HG03565 (cell line): ENCODE results near the gene COX6A2.

ENCODE experiments used
- ATAC-seq: cut with Tn5 transposase; IDR thresholded peaks from one replicate; pipeline ENCODE4 v1.9.1; 2021; ENCODE audit warnings: mild to moderate bottlenecking, moderate library complexity; ENCODE audit not compliant: unreplicated experiment

The COX6A2 gene

DNA sequence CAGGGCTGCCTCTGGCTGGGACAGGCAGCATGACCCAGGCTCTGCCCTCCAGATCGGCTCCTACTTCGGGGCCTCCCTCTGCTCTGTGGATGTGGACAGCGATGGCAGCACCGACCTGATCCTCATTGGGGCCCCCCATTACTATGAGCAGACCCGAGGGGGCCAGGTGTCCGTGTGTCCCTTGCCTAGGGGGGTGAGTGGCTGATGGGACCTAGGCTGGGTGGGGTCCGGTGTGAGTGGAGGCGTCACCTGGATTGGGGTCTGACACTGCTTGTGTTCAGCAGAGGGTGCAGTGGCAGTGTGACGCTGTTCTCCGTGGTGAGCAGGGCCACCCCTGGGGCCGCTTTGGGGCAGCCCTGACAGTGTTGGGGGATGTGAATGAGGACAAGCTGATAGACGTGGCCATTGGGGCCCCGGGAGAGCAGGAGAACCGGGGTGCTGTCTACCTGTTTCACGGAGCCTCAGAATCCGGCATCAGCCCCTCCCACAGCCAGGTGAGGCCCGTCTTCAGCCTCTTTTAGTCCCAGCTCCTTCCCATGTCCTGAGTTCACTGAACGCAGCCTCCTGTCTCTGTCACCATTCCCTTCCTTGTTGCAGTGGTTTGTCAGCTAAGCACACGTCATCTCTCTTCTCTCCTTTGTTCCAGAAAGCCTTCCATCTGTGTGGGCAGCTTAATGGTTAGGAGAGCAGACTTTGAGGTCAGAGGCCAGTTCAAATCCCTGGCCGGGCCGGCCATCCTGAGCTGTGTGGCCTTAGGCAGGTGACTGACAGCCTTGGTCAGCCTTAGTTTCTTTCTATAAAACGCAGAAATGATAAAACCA lies 16.9 kb downstream of the COX6A2 start:
- no peak for ATAC-seq

- no peak for ATAC-seq
Observed at GRCh38 chr16:31410082-31410481, 18.1 kb downstream of the COX6A2 start.

- no peak for ATAC-seq
Observed at GRCh38 chr16:31409433-31409832, 18.7 kb downstream of the COX6A2 start.

DNA sequence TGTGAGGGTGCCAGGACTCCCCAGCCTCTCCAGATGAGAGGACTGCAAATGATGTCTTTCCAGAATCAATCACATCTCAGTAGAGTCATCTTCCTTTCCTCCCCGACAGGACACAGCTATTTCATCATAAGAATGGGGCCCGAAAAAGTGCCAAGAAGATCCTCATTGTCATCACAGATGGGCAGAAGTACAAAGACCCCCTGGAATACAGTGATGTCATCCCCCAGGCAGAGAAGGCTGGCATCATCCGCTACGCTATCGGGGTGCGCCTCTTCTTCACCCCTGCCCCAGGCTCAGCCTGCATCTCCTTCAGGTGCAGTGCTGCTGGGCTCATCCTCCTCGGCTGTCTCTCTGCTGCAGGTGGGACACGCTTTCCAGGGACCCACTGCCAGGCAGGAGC lies 20.8 kb downstream of the COX6A2 start:
- ATAC-seq = no peak

- ATAC-seq = no peak
Observed at GRCh38 chr16:31404353-31405064, 23.7 kb downstream of the COX6A2 start.

DNA sequence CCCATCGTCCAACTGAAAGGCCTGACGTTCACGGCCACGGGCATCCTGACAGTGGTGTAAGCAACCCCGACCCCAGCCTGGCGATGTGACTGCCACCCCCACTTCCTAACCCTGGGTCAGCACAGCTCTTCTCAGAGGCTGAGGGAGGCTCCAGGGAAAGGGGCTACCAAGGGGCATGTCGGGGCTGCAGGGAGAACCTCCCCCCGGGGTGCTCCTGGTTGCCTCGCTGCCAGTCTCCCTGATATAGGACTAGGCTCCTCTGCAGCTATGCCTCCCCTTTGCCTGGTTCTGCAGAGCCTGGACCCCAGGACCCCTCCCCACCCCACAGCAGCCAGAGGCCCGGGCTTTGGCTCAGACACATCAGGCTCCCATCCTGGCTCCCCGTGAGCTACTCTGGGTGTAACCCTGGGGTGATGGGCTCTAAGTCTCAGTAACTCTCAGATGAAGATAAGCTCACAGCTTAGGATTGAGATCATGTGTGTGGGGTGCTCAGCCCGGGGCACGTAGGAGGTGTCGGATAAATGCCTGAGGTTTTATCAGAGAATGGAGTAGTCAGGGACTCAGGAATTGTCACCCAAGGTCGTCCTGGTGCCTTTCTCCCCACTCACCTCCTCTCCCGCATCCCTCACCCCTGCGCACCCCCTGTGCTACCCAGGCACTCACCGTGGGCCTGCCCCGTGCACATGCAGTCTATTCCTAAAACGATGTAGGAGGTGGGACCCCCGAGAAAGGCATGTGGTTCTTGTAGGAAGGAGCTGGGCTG lies 24.4 kb downstream of the COX6A2 start:
- no peak for ATAC-seq

- ATAC-seq = no peak
Observed at GRCh38 chr16:31402687-31403086, 25.5 kb downstream of the COX6A2 start.

DNA sequence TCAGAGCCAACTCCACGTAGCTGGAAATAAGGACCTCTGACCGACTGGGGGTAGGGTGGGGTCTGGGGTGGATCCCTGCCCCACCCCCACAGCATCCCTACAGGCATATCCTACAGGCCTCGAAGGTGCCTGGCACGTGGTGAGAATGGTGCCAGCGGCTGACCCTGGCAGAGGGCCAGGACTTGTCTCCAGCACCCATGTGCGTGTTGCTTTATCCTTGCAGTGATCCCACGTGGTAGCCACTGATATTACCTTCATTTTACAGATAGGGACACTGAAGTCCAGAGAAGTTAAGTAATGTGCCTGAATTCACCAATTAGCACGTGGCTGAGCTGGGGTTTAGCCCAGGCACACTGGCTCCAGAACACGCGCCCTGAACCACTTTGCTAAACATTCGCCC lies 26.7 kb downstream of the COX6A2 start:
- ATAC-seq = no peak

DNA sequence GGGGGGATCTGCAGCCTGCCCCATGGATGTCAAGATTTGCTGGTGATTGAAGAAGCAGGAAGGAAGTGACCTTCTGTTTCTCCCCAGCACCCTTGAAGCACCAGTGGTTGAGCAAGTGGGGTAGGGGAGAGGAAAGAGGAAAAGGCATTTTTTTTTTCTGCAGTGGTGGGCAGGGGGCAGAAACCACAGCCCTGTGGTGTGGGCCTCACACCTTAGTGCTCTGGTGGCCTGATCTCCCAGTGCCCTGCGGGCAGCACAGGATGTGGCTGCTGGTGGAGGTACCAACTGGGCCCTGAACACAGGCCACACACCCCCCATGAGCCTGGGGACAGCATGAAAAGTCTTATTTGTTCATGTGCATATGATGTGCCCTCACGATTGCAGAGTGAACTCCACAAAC lies 28.0 kb downstream of the COX6A2 start:
- no peak for ATAC-seq

DNA sequence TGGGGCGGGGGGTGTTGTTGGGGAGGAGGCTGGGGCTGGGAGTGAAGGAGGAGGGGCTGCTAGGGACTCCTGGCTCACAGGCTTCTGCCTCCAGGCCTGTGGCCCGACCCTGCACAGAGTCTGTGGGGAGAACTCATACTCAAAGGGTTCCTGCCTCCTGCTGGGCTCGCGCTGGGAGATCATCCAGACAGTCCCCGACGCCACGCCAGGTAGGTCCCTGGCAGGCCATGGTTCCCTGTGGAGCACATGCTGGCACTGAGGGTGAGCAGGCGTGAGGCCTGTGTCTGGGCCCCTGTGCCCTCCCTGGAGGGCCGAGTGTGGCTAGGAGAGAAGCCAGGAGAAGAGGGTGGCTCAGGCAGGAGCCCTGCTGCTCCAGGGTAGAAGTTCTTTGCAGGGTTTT lies 30.5 kb downstream of the COX6A2 start:
- ATAC-seq = no peak

DNA sequence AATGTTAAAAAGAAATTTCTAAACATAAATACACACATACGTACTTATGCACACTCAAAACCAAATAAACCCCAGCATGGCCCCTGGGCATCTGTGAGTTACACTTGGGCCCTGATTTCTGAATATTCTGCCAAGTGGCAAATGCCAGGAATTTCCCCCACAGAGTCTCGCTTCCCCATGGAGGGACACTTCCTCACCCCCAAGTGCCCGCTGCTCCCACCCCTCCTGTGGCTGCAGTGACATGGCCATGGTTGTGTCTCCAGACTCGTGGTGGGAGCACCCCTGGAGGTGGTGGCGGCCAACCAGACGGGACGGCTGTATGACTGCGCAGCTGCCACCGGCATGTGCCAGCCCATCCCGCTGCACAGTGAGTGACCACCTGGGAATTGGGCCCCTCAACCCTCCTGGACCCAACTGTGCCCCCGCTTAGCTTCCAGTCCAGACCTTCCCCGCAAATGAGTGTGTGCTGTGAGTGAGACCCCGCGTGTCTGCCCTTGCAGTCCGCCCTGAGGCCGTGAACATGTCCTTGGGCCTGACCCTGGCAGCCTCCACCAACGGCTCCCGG lies 31.0 kb downstream of the COX6A2 start:
- no peak for ATAC-seq

DNA sequence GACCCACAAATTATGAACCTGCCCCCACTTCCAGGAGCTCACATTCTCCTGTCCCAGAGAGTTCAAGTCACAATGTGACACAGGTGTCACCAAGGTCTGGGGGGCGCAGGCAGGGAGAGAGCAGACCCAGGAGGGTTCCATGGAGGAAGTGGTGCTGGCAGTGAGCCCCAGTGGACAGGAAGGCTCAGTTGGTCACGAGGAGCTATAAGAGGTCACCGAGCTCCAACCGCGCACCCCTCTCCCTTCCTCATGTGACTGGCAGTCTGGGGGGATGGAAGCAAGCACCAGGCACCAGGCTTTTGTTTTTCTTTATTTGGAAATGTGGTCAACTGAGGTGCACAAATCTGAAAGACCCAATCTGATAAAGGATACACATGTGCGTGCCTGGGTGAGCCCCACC lies 32.5 kb downstream of the COX6A2 start:
- ATAC-seq = no peak

- no peak for ATAC-seq
Observed at GRCh38 chr16:31393056-31393455, 35.1 kb downstream of the COX6A2 start, which contains the start of gene ITGAD. ITGAD (plus strand) TSS chr16:31393335; CDS start chr16:31393361, 26 bp downstream.

DNA sequence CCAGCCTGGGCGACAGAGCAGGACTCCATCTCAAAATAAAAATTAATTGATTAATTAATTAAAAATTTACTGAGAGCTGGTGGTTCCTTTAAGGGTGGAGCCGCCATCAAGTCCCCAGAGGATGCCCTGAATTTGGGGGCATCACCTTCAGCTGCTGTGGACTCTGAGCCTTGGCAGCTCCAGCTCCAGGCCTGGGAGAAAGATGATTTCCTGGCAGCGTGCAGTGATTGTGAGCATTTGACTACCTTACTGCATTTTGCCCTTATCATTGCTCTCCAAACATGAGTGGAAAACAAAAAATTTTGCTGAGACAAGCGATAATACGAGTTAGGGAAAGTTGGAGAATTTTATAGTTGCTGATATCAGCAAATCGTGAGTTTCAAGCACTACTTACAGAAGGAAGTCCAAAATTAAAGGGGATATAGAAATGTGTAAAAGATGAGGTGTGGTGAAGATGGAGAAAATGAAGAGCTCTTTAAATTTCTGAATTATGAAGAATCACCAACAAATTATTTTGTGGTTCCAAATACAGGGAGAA lies 37.6 kb downstream of the COX6A2 start:
- no peak for ATAC-seq

GRCh38 chr16:31388535-31388934 lies 39.6 kb downstream of the COX6A2 start:
- ATAC-seq = no peak

DNA sequence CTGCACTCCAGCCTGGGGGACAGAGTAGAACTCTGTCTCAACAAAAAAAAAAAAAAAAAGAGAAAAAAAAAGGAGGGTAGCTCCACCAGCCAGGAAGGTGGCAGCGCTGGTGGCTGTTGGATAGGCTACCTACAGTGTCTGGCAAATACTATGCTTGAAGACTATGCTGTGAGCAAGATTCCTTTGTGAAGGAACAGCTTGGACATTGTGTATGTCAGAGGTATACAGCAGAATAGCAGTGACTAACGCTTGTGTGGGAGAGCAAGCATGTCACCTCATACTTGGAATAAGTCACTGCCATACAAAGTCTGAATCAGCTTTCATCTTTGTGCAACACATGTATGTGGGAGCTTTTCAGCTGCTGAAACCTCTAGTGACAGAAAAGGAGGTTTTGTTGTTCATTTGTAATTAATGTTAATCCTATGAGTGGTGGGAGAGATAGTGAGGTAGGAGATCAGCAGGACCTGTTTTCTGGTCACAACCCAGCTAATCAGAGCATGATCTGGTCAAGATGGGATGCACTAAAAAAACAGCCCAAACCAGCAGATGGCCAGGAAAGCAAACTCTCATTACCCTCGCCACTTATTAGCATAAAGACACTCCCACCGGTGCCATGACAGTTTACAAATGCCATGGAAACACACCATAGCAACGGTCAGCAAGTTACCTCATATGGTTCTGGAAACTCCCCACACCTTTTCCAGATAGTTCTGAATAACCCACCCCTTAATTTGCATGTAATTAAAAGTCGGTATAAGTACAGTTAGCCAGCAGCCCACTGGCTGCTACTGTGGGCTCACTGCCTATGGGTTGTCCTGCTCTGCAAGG lies 41.8 kb downstream of the COX6A2 start:
- ATAC-seq = peak; percentile 69

GRCh38 chr16:31385680-31386079 lies 42.5 kb downstream of the COX6A2 start:
- ATAC-seq = no peak

- ATAC-seq = no peak
Observed at GRCh38 chr16:31382485-31383161, 45.5 kb downstream of the COX6A2 start.

GRCh38 chr16:31380201-31380600 lies 48.0 kb downstream of the COX6A2 start:
- ATAC-seq = no peak
